ENCODE results near the gene ATG16L2. TPM values are rescaled to one million over a fixed set of nuclear protein-coding genes. Genes with fewer than 3 reads are reported as not detected.
"Not testable (repeated sequence)": the region's sequence is repeated elsewhere in the genome, so short reads cannot be mapped to it uniquely, and the experiment has no call there.

Gene ATG16L2
- total RNA-seq, 1 donor, result 12.4 TPM

- H3K4me3 ChIP-seq (ENCODE audit: low read depth, low read length), result no peak overlapping the region
- no peak for DNase-seq (ENCODE audit: low read depth)
- TF ChIP-seq, protein P1, sequence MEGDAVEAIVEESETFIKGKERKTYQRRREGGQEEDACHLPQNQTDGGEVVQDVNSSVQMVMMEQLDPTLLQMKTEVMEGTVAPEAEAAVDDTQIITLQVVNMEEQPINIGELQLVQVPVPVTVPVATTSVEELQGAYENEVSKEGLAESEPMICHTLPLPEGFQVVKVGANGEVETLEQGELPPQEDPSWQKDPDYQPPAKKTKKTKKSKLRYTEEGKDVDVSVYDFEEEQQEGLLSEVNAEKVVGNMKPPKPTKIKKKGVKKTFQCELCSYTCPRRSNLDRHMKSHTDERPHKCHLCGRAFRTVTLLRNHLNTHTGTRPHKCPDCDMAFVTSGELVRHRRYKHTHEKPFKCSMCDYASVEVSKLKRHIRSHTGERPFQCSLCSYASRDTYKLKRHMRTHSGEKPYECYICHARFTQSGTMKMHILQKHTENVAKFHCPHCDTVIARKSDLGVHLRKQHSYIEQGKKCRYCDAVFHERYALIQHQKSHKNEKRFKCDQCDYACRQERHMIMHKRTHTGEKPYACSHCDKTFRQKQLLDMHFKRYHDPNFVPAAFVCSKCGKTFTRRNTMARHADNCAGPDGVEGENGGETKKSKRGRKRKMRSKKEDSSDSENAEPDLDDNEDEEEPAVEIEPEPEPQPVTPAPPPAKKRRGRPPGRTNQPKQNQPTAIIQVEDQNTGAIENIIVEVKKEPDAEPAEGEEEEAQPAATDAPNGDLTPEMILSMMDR (IDR thresholded peaks at IDR 0.05; ENCODE audit: insufficient read depth, low read length), result no peak
Observed at GRCh38 chr11:72825661-72826060, 11.4 kb downstream of the ATG16L2 start.

- DNase-seq (ENCODE audit: low read depth), result no peak
- TF ChIP-seq, protein P1 (IDR thresholded peaks at IDR 0.05; ENCODE audit: insufficient read depth, low read length), result no peak
- no peak overlapping the region for H3K4me3 ChIP-seq (ENCODE audit: low read depth, low read length)
Observed at GRCh38 chr11:72826191-72826941, 12.2 kb downstream of the ATG16L2 start.

GRCh38 chr11:72826942-72827480, 12.8 kb downstream of the ATG16L2 start:
- H3K4me3 ChIP-seq (ENCODE audit: low read depth, low read length), result no peak overlapping the region
- TF ChIP-seq, protein P1 (IDR thresholded peaks at IDR 0.05; ENCODE audit: insufficient read depth, low read length), result no peak
- no peak for DNase-seq (ENCODE audit: low read depth)

GRCh38 chr11:72827656-72828055, 13.4 kb downstream of the ATG16L2 start:
- not testable (repeated sequence) for H3K4me3 ChIP-seq (ENCODE audit: low read depth, low read length); DNase-seq (ENCODE audit: low read depth)

GRCh38 chr11:72828081-72828567, 13.9 kb downstream of the ATG16L2 start:
- TF ChIP-seq, protein P1 (IDR thresholded peaks at IDR 0.05; ENCODE audit: insufficient read depth, low read length), result no peak
- no peak for DNase-seq (ENCODE audit: low read depth)
- H3K4me3 ChIP-seq (ENCODE audit: low read depth, low read length), result no peak overlapping the region

GRCh38 chr11:72828692-72829101, 14.5 kb downstream of the ATG16L2 start:
- no peak overlapping the region for H3K4me3 ChIP-seq (ENCODE audit: low read depth, low read length)
- no peak for DNase-seq (ENCODE audit: low read depth)
- TF ChIP-seq, protein P1 (IDR thresholded peaks at IDR 0.05; ENCODE audit: insufficient read depth, low read length), result no peak

- no peak overlapping the region for H3K4me3 ChIP-seq (ENCODE audit: low read depth, low read length)
- TF ChIP-seq, protein P1 (IDR thresholded peaks at IDR 0.05; ENCODE audit: insufficient read depth, low read length), result no peak
- no peak for DNase-seq (ENCODE audit: low read depth)
Observed at GRCh38 chr11:72829178-72829577, 15.0 kb downstream of the ATG16L2 start.
